Measurements from ENCODE around the gene SLC2A4.

The SLC2A4 gene

DNA sequence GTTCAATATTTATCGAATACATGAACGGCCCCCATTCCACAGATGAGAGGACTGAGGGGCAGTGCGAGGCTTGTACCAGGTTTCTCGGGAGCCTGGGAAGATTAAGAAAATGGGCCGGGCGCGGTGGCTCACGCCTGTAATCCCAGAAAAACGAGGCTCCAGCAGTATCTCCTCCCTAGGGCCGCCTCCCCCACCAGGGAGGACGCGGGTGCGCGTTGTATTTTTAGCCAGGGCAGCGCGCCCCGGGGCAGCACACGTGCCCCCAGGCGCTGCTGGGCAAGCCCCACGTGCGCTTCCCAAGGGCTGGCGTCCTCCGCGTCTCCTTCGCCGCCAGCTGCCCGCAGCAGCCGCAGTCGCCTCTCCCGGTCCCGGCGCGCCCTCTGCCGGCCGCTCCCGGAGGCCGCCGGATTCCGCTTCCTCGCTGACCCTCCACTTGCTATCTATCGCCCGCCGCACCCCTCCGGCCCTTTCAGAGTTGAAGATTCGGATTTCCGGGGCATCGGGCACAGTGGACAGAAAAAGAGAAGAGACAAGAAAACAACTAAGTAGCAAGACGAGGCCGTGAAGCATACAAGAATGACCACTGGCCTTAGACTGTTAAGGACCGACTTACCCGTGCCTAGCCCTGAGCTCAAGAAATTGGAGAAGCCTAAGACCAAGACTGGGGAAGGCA is 14.8 kb downstream of the SLC2A4 start:
- Histone ChIP-seq H3K4me1 (ENCODE audit: insufficient read depth, poor library complexity, severe bottlenecking) (peaks cover 9% of the 10 kb centered on the region), H3K27ac (ENCODE audit: poor library complexity, severe bottlenecking) (no peak overlapping the region), H3K4me3 (ENCODE audit: severe bottlenecking) (no peak overlapping the region), H3K27me3 (ENCODE audit: insufficient read depth, poor library complexity, severe bottlenecking) (no peaks in the 10 kb centered on the region), H3K36me3 (ENCODE audit: low read depth) (no peaks in the 10 kb centered on the region), H3K9me3 (ENCODE audit: severe bottlenecking) (no peaks in the 10 kb centered on the region)
- ATAC-seq (ENCODE audit: low read depth): peak; percentile 44
- TF ChIP-seq, protein P1, sequence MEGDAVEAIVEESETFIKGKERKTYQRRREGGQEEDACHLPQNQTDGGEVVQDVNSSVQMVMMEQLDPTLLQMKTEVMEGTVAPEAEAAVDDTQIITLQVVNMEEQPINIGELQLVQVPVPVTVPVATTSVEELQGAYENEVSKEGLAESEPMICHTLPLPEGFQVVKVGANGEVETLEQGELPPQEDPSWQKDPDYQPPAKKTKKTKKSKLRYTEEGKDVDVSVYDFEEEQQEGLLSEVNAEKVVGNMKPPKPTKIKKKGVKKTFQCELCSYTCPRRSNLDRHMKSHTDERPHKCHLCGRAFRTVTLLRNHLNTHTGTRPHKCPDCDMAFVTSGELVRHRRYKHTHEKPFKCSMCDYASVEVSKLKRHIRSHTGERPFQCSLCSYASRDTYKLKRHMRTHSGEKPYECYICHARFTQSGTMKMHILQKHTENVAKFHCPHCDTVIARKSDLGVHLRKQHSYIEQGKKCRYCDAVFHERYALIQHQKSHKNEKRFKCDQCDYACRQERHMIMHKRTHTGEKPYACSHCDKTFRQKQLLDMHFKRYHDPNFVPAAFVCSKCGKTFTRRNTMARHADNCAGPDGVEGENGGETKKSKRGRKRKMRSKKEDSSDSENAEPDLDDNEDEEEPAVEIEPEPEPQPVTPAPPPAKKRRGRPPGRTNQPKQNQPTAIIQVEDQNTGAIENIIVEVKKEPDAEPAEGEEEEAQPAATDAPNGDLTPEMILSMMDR (IDR thresholded peaks at IDR 0.05; ENCODE audit: poor library complexity, severe bottlenecking): peak; percentile 96
- DNase-seq (ENCODE audit: low spot score): peak; percentile 72

GRCh38 chr17:7304179-7304578 is 22.7 kb downstream of the SLC2A4 start:
- ATAC-seq (ENCODE audit: low read depth): no peak
- Histone ChIP-seq H3K27me3 (ENCODE audit: insufficient read depth, poor library complexity, severe bottlenecking) (no peaks in the 10 kb centered on the region), H3K4me3 (ENCODE audit: severe bottlenecking) (no peak overlapping the region), H3K27ac (ENCODE audit: poor library complexity, severe bottlenecking) (no peak overlapping the region), H3K9me3 (ENCODE audit: severe bottlenecking) (no peaks in the 10 kb centered on the region), H3K4me1 (ENCODE audit: insufficient read depth, poor library complexity, severe bottlenecking) (peaks cover 2% of the 10 kb centered on the region), H3K36me3 (ENCODE audit: low read depth) (peaks cover 10% of the 10 kb centered on the region)
- DNase-seq (ENCODE audit: low spot score): no peak
- TF ChIP-seq, protein P1 (IDR thresholded peaks at IDR 0.05; ENCODE audit: poor library complexity, severe bottlenecking): no peak

DNA sequence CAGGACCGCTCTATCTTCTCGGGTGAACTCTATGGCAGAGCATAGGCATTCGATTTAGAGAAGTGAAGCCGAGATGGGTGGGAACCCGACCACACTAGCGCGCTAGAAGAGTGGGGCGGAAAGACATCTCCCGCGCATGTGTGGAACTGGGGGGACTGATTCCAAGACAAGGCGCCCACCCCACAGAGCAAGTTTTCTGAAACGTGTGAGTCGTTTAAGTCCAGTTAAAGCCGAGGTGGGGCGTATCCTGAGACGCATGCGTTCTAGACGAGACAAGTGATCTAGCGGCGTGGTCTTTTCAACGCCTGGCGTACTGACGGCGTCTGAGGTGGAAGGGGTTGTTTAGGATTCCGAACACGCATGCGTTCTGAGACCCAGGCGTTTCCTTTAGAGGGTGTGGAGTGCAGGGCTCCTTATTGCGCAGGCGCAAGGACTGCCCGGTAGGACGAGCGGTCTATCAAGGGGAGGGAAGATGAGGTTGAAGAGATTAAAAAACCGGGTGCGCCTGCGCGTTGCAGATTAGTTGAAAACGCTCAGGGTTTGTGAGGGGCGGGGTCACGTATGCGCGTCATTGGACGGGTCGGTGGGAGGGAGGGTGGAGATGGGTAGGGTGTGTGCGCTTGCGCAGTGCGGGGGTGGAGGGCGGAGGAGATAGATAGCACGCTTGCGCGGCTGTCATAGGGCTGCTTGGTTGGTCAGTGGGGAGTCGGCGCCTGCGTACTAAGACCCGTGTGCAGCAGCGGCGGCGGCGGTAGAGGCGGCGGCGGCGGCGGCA is 25.6 kb downstream of the SLC2A4 start, which contains the start of gene EIF5A:
EIF5A (plus strand) TSS at position 718 of the 775 bp plus-strand sequence. CDS start 2,008 bp downstream, outside the sequence.
- Histone ChIP-seq H3K27ac (ENCODE audit: poor library complexity, severe bottlenecking) (peak within 1 kb of the TSS; percentile 94), H3K4me1 (ENCODE audit: insufficient read depth, poor library complexity, severe bottlenecking) (peaks cover 8% of the 10 kb centered on the region), H3K36me3 (ENCODE audit: low read depth) (peaks cover 37% of the 10 kb centered on the region), H3K4me3 (ENCODE audit: severe bottlenecking) (peak within 1 kb of the TSS; percentile 93), H3K9me3 (ENCODE audit: severe bottlenecking) (no peaks in the 10 kb centered on the region), H3K27me3 (ENCODE audit: insufficient read depth, poor library complexity, severe bottlenecking) (no peaks in the 10 kb centered on the region)
- TF ChIP-seq, protein P1 (IDR thresholded peaks at IDR 0.05; ENCODE audit: poor library complexity, severe bottlenecking): no peak
- DNase-seq (ENCODE audit: low spot score) (peak; percentile 100), ATAC-seq (ENCODE audit: low read depth) (peak; percentile 82)

- H3K36me3 ChIP-seq (ENCODE audit: low read depth): peaks cover 45% of the 10 kb centered on the region
- peak overlapping the region; percentile 93 for H3K4me3 ChIP-seq (ENCODE audit: severe bottlenecking)
- TF ChIP-seq, protein P1 (IDR thresholded peaks at IDR 0.05; ENCODE audit: poor library complexity, severe bottlenecking): no peak
- no peak for DNase-seq (ENCODE audit: low spot score)
- ATAC-seq (ENCODE audit: low read depth): no peak
- H3K27ac ChIP-seq (ENCODE audit: poor library complexity, severe bottlenecking): peak overlapping the region; percentile 94
- H3K4me1 ChIP-seq (ENCODE audit: insufficient read depth, poor library complexity, severe bottlenecking): peaks cover 8% of the 10 kb centered on the region
- no peaks in the 10 kb centered on the region for H3K27me3 ChIP-seq (ENCODE audit: insufficient read depth, poor library complexity, severe bottlenecking)
- H3K9me3 ChIP-seq (ENCODE audit: severe bottlenecking): no peaks in the 10 kb centered on the region
These were observed 26.4 kb downstream of the SLC2A4 start for GRCh38 chr17:7307686-7308624.
